Calu3 (cell line): ENCODE measurements around the gene GRIA1. TPM values are rescaled to one million over a fixed set of nuclear protein-coding genes. Genes with fewer than 3 reads are reported as not detected.

Source experiments
- BruUV-seq: library from RNA; stranded (reverse); fragments of 400-500 nt; replicated peaks from 2 replicates; lab custom pipeline; 2021; lab: Mats Ljungman, UMichigan
- CTCF ChIA-PET: fragments of 300-600 bp; sonication (Branson Sonifier 250); formaldehyde crosslinking; loops from one replicate; lab custom pipeline; 2022; ENCODE audit warnings: antibody characterized with exemption; lab: Charles Lee
- DNase-seq: peaks from one replicate; pipeline ENCODE4 v3.0.0; 2022
- H3K27ac Mint-ChIP-seq: one replicate; pipeline ENCODE4 v1.8.0; 2022; ENCODE audit warnings: mixed read lengths; ENCODE audit not compliant: unreplicated experiment
- H3K27me3 Mint-ChIP-seq: one replicate; pipeline ENCODE4 v1.8.0; 2022; ENCODE audit warnings: mixed read lengths; ENCODE audit not compliant: unreplicated experiment
- H3K36me3 Mint-ChIP-seq: one replicate; pipeline ENCODE4 v1.8.0; 2022; ENCODE audit warnings: mild to moderate bottlenecking, moderate library complexity, mixed read lengths; ENCODE audit not compliant: insufficient read depth, unreplicated experiment
- H3K4me1 Mint-ChIP-seq: one replicate; pipeline ENCODE4 v1.8.0; 2022; ENCODE audit warnings: mild to moderate bottlenecking, low read depth, mixed read lengths; ENCODE audit not compliant: unreplicated experiment
- H3K4me3 Mint-ChIP-seq: one replicate; pipeline ENCODE4 v1.8.0; 2022; ENCODE audit warnings: mild to moderate bottlenecking, low read depth, moderate library complexity, mixed read lengths; ENCODE audit not compliant: unreplicated experiment
- H3K9me3 Mint-ChIP-seq: one replicate; pipeline ENCODE4 v1.8.0; 2022; ENCODE audit warnings: low read depth, mixed read lengths; ENCODE audit not compliant: unreplicated experiment
- CTCF ChIP-seq: fragments of 200-600 bp; IDR thresholded peaks from one replicate; pipeline ENCODE4 v1.8.0; 2022; ENCODE audit warnings: antibody characterized with exemption; ENCODE audit not compliant: unreplicated experiment
- intact Hi-C: fragments of 100-400 bp; cut with micrococcal nuclease; formaldehyde crosslinking; loops from one replicate; pipeline ENCODE4 v1.10.0; 2022; ENCODE audit not compliant: unreplicated experiment
- total RNA-seq: library from RNA; stranded (reverse); gene quantifications from 2 replicates; pipeline ENCODE4 v1.2.3, GENCODE V29; 2022

GRIA1 gene
- total RNA-seq, 1 experiment from 2014 or later = not detected

- no peaks in the 10 kb centered on the region for H3K9me3 Mint-ChIP-seq
- no TSS peak for BruUV-seq
- intact Hi-C loops = no loop called here
- peaks cover 29% of the 10 kb centered on the region for H3K27me3 Mint-ChIP-seq
- H3K4me3 Mint-ChIP-seq = no peak overlapping the region
- no peaks in the 10 kb centered on the region for H3K36me3 Mint-ChIP-seq
- no peak overlapping the region for H3K27ac Mint-ChIP-seq
- CTCF ChIA-PET = no interaction called here
- no peak for TF ChIP-seq CTCF
- no peak for DNase-seq
- H3K4me1 Mint-ChIP-seq = no peaks in the 10 kb centered on the region
Observed at GRCh38 chr5:153630546-153630945, 140.1 kb downstream of the GRIA1 start.

GRCh38 chr5:153632748-153633290 lies 142.3 kb downstream of the GRIA1 start:
- DNase-seq = no peak
- Mint-ChIP-seq H3K27me3 (peaks cover 29% of the 10 kb centered on the region), H3K4me1 (no peaks in the 10 kb centered on the region), H3K4me3 (no peak overlapping the region), H3K36me3 (no peaks in the 10 kb centered on the region), H3K27ac (no peak overlapping the region), H3K9me3 (no peaks in the 10 kb centered on the region)
- intact Hi-C loops = no loop called here
- no peak for TF ChIP-seq CTCF
- BruUV-seq = no TSS peak
- CTCF ChIA-PET = no interaction called here

- DNase-seq = no peak
- TF ChIP-seq CTCF = no peak
Observed at GRCh38 chr5:153636670-153637451, 146.4 kb downstream of the GRIA1 start.

GRCh38 chr5:153640293-153640692 lies 149.8 kb downstream of the GRIA1 start:
- TF ChIP-seq CTCF = no peak
- no TSS peak for BruUV-seq
- intact Hi-C loops = no loop called here
- no peaks in the 10 kb centered on the region for H3K36me3 Mint-ChIP-seq
- no peaks in the 10 kb centered on the region for H3K4me1 Mint-ChIP-seq
- H3K4me3 Mint-ChIP-seq = no peak overlapping the region
- DNase-seq = no peak
- CTCF ChIA-PET = no interaction called here
- H3K27ac Mint-ChIP-seq = no peak overlapping the region
- no peaks in the 10 kb centered on the region for H3K9me3 Mint-ChIP-seq
- peaks cover 51% of the 10 kb centered on the region for H3K27me3 Mint-ChIP-seq

More at GRCh38 chr5:153636670-153637451, 146.4 kb downstream of the GRIA1 start:
- Mint-ChIP-seq H3K27ac (no peak overlapping the region), H3K9me3 (no peaks in the 10 kb centered on the region), H3K36me3 (no peaks in the 10 kb centered on the region), H3K4me1 (no peaks in the 10 kb centered on the region), H3K4me3 (no peak overlapping the region), H3K27me3 (peaks cover 54% of the 10 kb centered on the region)
- BruUV-seq = no TSS peak
- CTCF ChIA-PET = no interaction called here
- intact Hi-C loops = no loop called here
